Activated CD4-positive, alpha-beta T cell treated with anti-CD3 and anti-CD28 coated beads, Interleukin-2, Interleukin-4, amounts not matched to agents 100 ng/mL and 50 ng/mL, durations not matched to agents 16 hours and 8 hours (primary cell): ENCODE measurements around the gene SLC4A1AP.

ENCODE experiments used
- DNase-seq: peaks from one replicate; pipeline ENCODE4 v3.0.0-alpha.2; 2020; ENCODE audit warnings: low spot score

The SLC4A1AP gene

DNA sequence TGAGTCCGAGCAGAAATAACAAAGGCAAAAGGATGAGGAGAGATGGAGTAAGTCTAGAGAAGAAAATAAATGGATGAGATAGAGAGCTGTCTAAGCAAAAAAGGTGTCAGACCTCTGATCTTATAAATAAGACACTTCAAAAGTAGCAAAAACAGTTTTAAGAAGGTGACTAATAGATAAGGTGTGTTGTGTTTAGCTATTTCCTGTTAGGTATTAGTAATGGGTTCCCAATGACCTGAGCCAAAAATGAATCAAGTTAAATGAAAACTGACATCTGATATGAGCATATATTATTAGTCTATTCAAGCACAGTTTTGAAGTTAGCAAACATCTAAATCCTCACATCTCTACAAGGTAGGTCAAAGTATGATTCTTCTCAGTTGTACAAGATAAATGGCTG lies 10.9 kb upstream of the SLC4A1AP start:
- no peak for DNase-seq

GRCh38 chr2:27653397-27653796 lies 10.3 kb upstream of the SLC4A1AP start:
- DNase-seq = no peak

DNA sequence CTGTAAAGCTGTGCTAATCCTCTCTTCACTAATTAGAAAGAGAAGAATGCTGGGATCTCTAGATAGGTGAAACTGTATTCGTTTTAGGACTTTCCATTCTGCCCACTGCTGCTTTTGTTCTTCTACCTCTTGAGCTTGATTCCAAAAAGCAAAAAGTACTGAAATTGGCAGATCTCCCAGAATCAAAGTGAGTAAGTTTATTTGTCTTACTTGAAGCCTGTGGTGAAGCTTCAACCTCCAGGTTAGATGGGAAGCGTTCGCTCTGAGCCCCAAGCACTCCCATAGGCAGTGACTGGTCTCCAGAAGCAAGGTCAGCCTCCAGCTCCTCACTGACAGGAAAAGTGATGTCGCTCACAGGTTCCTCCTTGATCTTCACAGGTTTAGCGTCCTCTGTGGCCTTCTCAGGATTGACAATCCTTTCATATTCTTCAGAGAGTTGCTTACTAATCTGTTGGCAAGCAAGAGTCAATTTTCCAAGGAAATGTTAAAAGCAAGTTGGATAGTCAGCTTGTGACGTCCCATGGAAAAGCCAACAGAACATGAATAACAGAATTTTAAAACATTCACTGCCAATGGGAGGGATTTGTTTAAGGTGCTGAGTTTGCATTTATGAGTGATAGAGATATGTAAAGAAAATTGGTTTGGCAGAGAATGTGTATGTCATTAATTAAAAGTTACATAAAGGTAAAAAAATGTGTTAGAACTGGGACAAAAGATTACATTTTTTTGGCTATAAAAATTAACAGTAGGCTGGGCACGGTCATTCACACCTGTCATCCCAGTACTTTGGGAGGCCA lies 8.3 kb upstream of the SLC4A1AP start:
- no peak for DNase-seq

DNA sequence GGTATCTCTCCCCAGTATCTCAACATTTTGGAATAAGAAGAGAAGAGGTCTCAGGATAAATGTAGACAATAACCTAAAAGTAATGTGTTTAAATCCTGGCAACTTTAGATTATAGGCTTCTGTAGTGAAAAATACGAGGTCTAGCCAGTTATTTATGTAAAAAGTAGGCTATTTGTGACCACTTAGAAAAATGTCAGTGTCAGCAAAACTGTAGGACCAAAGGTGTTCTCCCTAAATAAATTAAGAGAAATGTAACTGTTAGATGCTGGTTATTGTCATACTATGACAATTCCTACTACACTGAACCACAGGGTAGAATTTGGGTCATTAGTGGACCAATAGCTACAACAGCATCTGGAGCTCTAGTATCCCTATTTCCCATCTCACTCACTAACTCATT lies 2.3 kb upstream of the SLC4A1AP start:
- no peak for DNase-seq

DNA sequence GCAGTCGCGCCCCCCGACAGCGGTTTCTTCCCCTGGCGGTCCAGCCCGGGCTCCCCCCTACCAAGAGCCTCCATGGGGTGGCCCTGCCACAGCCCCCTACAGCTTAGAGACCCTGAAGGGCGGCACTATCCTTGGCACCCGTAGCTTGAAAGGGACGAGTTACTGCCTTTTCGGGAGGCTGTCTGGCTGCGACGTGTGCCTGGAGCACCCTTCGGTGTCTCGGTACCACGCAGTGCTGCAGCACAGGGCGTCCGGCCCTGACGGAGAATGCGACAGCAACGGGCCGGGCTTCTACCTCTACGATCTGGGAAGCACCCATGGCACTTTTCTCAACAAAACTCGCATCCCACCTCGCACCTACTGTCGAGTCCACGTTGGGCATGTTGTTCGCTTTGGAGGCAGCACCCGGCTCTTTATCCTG lies 475 bp downstream of the SLC4A1AP start:
- no peak for DNase-seq

DNA sequence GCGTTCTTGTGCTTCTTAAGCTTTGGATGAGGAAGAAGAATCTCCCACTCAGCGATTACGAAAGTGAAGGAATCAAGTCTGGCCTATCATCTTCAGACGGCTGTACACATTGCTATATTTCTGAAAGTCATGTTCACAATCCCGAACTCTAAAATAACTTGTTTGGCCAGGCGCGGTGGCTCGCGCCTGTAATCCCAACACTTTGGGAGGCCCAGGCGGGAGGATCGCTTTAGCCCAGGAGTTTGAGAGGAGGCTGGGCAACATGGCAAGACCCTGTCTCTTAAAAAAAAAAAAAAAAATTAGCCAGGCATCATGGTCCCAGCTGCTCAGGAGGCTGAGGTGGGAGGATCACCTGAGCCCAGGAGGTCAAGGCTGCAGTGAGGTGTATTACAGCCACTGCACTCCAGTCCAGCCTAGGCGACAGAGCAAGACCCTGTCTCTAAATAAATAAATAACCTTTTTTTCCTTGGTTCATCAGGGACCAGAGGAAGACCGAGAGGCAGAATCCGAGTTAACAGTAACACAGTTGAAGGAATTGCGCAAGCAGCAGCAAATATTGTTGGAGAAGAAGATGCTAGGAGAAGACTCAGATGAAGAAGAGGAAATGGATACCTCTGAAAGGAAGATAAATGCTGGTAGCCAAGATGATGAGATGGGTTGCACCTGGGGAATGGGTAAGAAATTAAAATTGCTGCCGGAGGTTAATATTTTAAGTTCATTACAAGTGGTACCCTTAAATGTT lies 1.1 kb downstream of the SLC4A1AP start:
- no peak for DNase-seq

DNA sequence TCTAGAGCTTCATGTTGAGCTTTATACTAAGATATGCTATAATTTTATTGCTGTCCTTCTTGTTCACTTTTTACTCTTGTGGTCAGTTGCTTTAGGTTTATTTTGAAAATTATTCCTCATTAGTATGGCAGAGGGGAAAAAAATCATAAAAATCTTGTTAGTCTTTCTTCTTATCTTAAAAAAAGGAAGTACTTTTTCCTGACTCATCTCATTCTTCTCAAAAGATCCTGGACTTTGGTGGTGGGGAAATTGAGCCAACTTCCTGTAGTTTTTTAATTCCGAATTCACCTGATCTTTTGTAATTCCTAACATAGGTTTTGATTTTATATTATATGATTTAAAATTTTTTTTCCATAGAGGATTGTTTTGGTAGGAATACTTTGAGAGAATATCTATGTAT lies 3.8 kb downstream of the SLC4A1AP start:
- DNase-seq = no peak

DNA sequence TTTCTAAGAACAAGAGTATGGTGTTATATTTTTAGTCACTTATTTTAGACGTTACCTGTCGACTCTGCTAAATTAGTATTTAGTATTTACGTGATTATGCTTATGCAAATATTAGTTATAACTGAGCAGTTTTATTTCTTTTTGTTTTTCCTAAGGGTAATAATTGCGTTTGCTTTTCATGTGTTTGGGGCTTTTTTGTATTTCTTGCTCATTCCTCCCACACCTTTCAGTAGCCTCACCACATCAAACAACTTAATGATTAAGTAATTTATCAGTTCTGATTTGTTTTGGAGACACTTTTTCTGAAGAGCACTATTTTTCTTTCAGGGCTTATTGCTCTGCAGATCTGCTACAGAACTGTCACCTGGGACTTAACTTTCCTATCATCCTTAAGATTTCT lies 7.5 kb downstream of the SLC4A1AP start:
- DNase-seq = no peak

DNA sequence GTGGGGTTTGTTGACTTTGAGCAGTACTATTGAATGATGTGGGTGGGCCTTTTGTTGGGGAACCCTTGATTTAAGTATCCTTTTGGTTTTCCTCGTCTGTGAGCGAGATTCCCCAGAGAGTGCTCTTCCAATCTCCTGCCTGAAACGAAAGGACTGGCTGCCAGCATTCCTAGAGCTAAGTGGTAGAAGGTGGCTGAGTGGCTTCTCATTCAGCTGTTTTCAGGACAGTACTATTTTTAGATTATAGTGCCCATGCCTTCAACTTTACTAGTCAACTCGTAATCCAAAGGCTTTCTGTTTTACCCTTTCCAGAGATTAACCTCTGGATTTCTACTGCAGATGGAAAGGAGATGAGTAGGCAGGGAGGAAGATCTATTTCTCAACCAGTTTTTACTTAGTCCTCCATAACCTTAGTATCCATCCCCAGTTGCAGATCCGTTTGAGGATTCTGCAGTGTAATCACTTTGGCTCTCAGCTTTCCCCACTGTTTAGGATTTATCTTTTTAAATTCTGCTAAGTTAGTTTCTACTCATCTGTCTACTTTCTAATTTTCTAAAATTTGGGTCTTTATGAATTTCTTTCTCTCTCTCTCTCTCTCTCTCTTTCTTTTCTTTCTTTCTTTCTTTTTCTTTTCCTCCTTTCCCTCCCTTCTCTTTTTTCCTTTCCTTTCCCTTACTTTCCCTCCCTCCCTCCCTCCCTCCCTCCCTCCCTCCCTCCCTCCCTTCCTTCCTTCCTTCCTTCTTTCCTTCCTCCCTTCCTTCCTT lies 9.2 kb downstream of the SLC4A1AP start:
- DNase-seq = no peak

- no peak for DNase-seq
These were observed 16.9 kb downstream of the SLC4A1AP start for GRCh38 chr2:27680571-27680970.

DNA sequence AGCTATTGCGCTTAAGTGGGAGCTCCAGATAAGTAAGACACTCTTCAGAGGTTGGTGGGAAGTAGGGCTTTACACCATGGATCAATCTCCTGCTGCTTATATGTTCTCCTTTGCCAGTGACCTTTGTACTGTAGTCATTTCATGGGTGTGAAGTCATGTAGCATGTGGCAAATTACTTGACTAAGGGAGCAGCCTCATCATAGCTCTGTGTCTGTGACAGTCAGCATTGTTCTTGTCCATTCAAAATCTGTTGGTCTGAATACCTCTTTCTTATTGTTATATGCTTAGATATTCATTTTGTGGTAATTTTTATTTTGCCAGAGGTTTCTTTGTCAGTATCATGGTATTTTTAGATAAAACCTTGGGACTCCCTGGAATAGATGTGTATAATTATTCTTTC lies 18.2 kb downstream of the SLC4A1AP start:
- DNase-seq = peak; percentile 24

DNA sequence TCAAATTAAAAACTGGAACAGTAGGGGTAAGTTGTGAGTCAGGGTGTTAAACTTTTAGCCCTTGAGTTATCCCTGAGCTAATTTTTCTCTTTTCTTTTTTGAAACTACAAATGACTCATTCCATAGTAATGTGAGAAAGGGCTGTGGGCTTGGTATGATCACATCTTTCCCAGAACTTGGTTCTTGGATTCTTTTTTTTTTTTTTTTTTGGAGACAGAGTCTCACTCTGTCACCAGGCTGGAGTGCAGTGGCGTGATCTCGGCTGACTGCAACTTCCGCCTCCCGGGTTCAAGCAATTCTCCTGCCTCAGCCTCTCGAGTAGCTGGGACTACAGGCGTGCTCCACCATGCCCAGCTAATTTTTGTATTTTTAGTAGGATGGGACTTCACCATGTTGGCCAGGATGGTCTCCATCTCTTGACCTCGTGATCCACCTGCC lies 18.7 kb downstream of the SLC4A1AP start:
- peak; percentile 61 for DNase-seq

DNA sequence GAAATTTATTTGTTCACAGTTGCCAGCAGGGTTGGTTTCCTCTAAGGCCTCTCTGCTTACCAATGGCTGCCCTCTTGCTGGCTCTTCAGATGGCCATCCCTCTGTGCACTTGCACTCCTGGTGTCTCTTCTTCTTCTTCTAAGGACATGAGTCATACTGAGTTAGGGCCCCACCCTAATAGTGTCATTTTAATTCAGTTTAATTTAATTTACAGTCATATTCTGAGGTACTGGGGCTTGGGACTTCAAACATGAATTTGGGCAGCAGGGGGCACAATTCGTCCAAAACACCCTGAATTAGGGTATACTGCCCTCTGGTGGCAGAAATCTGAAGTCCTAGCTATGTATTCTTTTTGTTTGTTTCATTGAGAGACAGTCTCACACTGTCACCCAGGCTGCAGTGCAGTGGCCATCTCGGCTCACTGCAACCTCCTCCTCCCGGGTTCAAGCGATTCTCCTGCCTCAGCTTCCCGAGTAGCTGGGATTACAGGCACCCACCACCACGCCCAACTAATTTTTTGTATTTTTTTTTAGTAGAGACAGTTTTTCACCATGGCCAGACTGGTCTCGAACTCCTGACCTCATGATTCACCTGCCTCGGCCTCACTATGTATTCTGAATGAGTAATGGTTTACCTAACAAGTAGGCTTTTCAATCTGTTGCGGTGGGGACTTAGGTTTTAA lies 19.8 kb downstream of the SLC4A1AP start:
- peak; percentile 95 for DNase-seq

GRCh38 chr2:27685006-27685405 lies 21.3 kb downstream of the SLC4A1AP start:
- DNase-seq = peak; percentile 14

GRCh38 chr2:27685577-27685976 lies 21.9 kb downstream of the SLC4A1AP start:
- DNase-seq = no peak

- no peak for DNase-seq
These were observed 23.5 kb downstream of the SLC4A1AP start for GRCh38 chr2:27687232-27687631.

DNA sequence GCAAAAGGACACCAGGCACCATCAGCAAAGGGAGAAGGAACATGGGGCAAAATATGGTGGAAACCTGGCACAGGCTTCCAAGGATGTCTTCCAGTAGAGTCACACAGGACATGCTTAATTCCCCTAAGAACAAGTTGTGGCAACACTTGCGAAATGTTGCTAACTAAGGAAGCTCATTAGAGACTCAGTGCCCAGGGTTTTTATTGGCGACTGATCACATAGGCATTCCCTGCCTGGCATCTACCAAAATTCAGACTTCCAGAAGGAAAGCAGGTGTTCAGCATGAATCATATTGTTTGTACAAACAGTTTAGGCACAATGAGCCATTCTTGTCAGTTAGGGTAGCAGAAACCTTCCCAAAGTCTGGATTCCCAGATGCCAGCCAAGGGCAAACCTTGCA lies 25.7 kb downstream of the SLC4A1AP start:
- DNase-seq = no peak

DNA sequence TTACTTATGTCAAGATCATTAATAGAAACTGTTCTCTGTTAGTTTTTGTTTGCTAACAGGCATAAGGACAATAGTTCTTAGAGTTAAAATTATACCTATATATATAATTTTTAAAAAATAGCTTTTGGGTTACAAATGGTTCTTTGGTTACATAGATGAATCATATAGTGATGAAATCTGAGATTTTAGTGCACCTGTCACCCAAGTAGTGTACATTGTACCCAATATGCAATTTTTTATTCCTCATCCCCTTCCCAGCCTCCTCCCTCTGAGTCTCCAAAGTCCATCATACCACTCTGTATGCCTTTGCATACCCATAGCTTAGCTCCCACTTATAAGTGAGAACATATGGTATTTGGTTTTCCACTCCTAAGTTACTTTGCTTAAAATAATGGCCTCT lies 26.4 kb downstream of the SLC4A1AP start:
- no peak for DNase-seq

DNA sequence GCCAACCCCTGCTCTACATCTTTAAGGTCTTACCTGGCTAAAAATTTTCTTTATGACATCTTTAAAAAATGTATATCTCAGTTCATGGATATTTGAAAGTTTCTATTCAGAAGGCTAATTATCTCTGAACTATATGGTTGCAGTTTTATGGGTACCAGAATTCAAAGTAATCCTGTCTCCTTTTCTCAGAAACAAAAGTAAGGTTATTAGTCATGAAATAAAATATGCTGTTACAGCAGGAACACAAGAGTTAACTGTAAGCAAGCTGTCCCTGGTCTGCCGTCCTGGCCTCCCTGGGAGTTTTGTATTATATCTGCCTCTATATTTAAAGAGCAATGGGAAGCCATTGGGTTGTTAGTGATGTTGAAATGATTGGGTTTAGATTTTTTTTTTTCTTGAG lies 34.0 kb downstream of the SLC4A1AP start:
- peak; percentile 27 for DNase-seq

GRCh38 chr2:27701676-27702075 lies 38.0 kb downstream of the SLC4A1AP start:
- no peak for DNase-seq

- no peak for DNase-seq
These were observed 38.6 kb downstream of the SLC4A1AP start for GRCh38 chr2:27702302-27702701.
